Measurements from ENCODE around the gene AQP2. TPM values are rescaled to one million over a fixed set of nuclear protein-coding genes. Genes with fewer than 3 reads are reported as not detected.
A peak's percentile ranks its signal among the peaks of the same experiment; 100 is the strongest.

Gene AQP2
- total and polyA plus RNA-seq, 7 experiments from 2014 or later: not detected

- Histone ChIP-seq H3K4me3 (ENCODE audit: low read length) (no peak overlapping the region), H3K27me3 (ENCODE audit: control insufficient read depth in 2 of 2, insufficient read depth in 2 of 2, low read length in 2 of 2) (peaks cover 0 to 7% of the 10 kb centered on the region in 2 donors), H3K4me1 (ENCODE audit: control insufficient read depth in 2 of 2, insufficient read depth in 2 of 2, low read length in 2 of 2) (no peaks in the 10 kb centered on the region), H3K27ac (ENCODE audit: low read depth, low read length) (no peak overlapping the region), H3K36me3 (ENCODE audit: control insufficient read depth in 2 of 3, insufficient read depth in 3 of 3, low read length in 3 of 3) (no peaks in the 10 kb centered on the region), H3K9me3 (ENCODE audit: control insufficient read depth in 2 of 3, low read length in 3 of 3) (no peaks in the 10 kb centered on the region)
- Mint-ChIP-seq H3K27me3 (peaks cover 68 to 75% (median 69%) of the 10 kb centered on the region in 5 donors), H3K4me1 (peaks cover 5 to 12% (median 8%) of the 10 kb centered on the region in 7 donors), H3K4me3 (no peak overlapping the region), H3K36me3 (peaks cover 0 to 6% (median 3%) of the 10 kb centered on the region in 5 donors), H3K27ac (no peak overlapping the region), H3K9me3 (peaks cover 0 to 4% (median 0%) of the 10 kb centered on the region in 11 donors)
- ChIA-PET POLR2A (no interaction called here), CTCF (no interaction called here)
- intact Hi-C loops (cut with micrococcal nuclease): no loop called here
- DNase-seq (no peak), ATAC-seq (no peak)
Measured at GRCh38 chr12:49955899-49956662, 5.5 kb downstream of the AQP2 start.

GRCh38 chr12:49956663-49957569 is 6.4 kb downstream of the AQP2 start:
- ChIA-PET POLR2A (interaction anchor here (0.7 kb wide), 1 partner anchor 12 kb away, joined by 3 read pairs; no protein-coding TSS in a partner anchor), CTCF (interaction anchor here (1.4 to 1.7 kb wide), 2 partner anchors 9 to 11 kb away, joined by 3 to 4 read pairs; no protein-coding TSS in a partner anchor)
- peaks cover 0 to 4% (median 0%) of the 10 kb centered on the region in 11 donors for H3K9me3 Mint-ChIP-seq
- peaks cover 0 to 7% of the 10 kb centered on the region in 2 donors for H3K27me3 ChIP-seq (ENCODE audit: control insufficient read depth in 2 of 2, insufficient read depth in 2 of 2, low read length in 2 of 2)
- no peaks in the 10 kb centered on the region for H3K36me3 ChIP-seq (ENCODE audit: control insufficient read depth in 2 of 3, insufficient read depth in 3 of 3, low read length in 3 of 3)
- H3K4me3 ChIP-seq (ENCODE audit: low read length): no peak overlapping the region
- H3K4me3 Mint-ChIP-seq: no peak overlapping the region
- H3K9me3 ChIP-seq (ENCODE audit: control insufficient read depth in 2 of 3, low read length in 3 of 3): no peaks in the 10 kb centered on the region
- H3K4me1 ChIP-seq (ENCODE audit: control insufficient read depth in 2 of 2, insufficient read depth in 2 of 2, low read length in 2 of 2): no peaks in the 10 kb centered on the region
- H3K36me3 Mint-ChIP-seq: peaks cover 0 to 6% (median 3%) of the 10 kb centered on the region in 5 donors
- H3K27me3 Mint-ChIP-seq: peaks cover 68 to 76% (median 69%) of the 10 kb centered on the region in 5 donors
- no peak for ATAC-seq
- no peak for DNase-seq
- H3K4me1 Mint-ChIP-seq: peaks cover 5 to 12% (median 8%) of the 10 kb centered on the region in 7 donors
- intact Hi-C loops (cut with micrococcal nuclease): no loop called here
- H3K27ac Mint-ChIP-seq: peak overlapping the region in 1 of 9 donors; percentile 36
- no peak overlapping the region for H3K27ac ChIP-seq (ENCODE audit: low read depth, low read length)

DNA sequence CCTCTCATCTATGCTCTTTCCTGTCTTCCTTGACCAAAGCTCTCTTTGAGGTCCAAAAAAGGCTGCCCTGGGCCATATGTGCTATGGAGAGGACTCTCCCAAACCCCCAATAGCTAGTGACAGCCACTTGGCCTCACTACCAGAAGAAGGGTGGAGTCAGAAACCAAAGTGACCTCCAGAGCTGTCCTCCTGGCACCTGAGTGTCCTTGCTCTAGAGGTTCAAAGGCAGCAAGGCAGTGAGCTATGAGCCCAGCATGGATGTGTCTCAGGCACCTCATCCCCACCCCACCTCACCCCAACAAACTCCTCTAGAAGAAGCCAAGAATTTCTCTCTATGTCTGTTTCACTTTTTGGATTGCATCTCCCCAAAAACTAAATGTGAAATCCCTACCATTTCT is 7.0 kb downstream of the AQP2 start:
- CTCF ChIA-PET: interaction anchor here (1.4 to 1.7 kb wide), 2 partner anchors 10 to 12 kb away, joined by 3 to 4 read pairs; no protein-coding TSS in a partner anchor
- peaks cover 0 to 6% (median 3%) of the 10 kb centered on the region in 5 donors for H3K36me3 Mint-ChIP-seq
- peaks cover 5 to 12% (median 8%) of the 10 kb centered on the region in 7 donors for H3K4me1 Mint-ChIP-seq
- POLR2A ChIA-PET: interaction anchor here (0.7 kb wide), 1 partner anchor 12 kb away, joined by 3 read pairs; no protein-coding TSS in a partner anchor
- Histone ChIP-seq H3K27ac (ENCODE audit: low read depth, low read length) (no peak overlapping the region), H3K9me3 (ENCODE audit: control insufficient read depth in 2 of 3, low read length in 3 of 3) (no peaks in the 10 kb centered on the region), H3K4me1 (ENCODE audit: control insufficient read depth in 2 of 2, insufficient read depth in 2 of 2, low read length in 2 of 2) (no peaks in the 10 kb centered on the region), H3K4me3 (ENCODE audit: low read length) (no peak overlapping the region), H3K36me3 (ENCODE audit: control insufficient read depth in 2 of 3, insufficient read depth in 3 of 3, low read length in 3 of 3) (no peaks in the 10 kb centered on the region), H3K27me3 (ENCODE audit: control insufficient read depth in 2 of 2, insufficient read depth in 2 of 2, low read length in 2 of 2) (peaks cover 0 to 7% of the 10 kb centered on the region in 2 donors)
- ATAC-seq (no peak), DNase-seq (no peak)
- H3K27me3 Mint-ChIP-seq: peaks cover 68 to 82% (median 71%) of the 10 kb centered on the region in 5 donors
- no peak overlapping the region for H3K4me3 Mint-ChIP-seq
- peaks cover 0 to 5% (median 0%) of the 10 kb centered on the region in 11 donors for H3K9me3 Mint-ChIP-seq
- H3K27ac Mint-ChIP-seq: no peak overlapping the region
- intact Hi-C loops (cut with micrococcal nuclease): no loop called here

GRCh38 chr12:49959685-49960473 is 9.3 kb downstream of the AQP2 start:
- Histone ChIP-seq H3K27me3 (ENCODE audit: control insufficient read depth in 2 of 2, insufficient read depth in 2 of 2, low read length in 2 of 2) (peaks cover 0 to 7% of the 10 kb centered on the region in 2 donors), H3K36me3 (ENCODE audit: control insufficient read depth in 2 of 3, insufficient read depth in 3 of 3, low read length in 3 of 3) (no peaks in the 10 kb centered on the region), H3K4me1 (ENCODE audit: control insufficient read depth in 2 of 2, insufficient read depth in 2 of 2, low read length in 2 of 2) (no peaks in the 10 kb centered on the region), H3K4me3 (ENCODE audit: low read length) (no peak overlapping the region), H3K9me3 (ENCODE audit: control insufficient read depth in 2 of 3, low read length in 3 of 3) (no peaks in the 10 kb centered on the region), H3K27ac (ENCODE audit: low read depth, low read length) (no peak overlapping the region)
- ChIA-PET CTCF (interaction anchor here (0.6 to 1.0 kb wide), 2 partner anchors 14 to 864 kb away, joined by 3 read pairs; no protein-coding TSS in a partner anchor), POLR2A (interaction anchor here (0.6 kb wide), 1 partner anchor 951 kb away, joined by 3 read pairs; no protein-coding TSS in a partner anchor)
- H3K27me3 Mint-ChIP-seq: peaks cover 69 to 84% (median 73%) of the 10 kb centered on the region in 5 donors
- H3K36me3 Mint-ChIP-seq: peaks cover 0 to 6% (median 3%) of the 10 kb centered on the region in 5 donors
- ATAC-seq (no peak), DNase-seq (no peak)
- intact Hi-C loops (cut with micrococcal nuclease): no loop called here
- H3K27ac Mint-ChIP-seq: no peak overlapping the region
- peaks cover 0 to 6% (median 0%) of the 10 kb centered on the region in 11 donors for H3K9me3 Mint-ChIP-seq
- peaks cover 5 to 10% (median 8%) of the 10 kb centered on the region in 7 donors for H3K4me1 Mint-ChIP-seq
- H3K4me3 Mint-ChIP-seq: peak overlapping the region in 7 of 10 donors; percentile 21 to 85 (median 58)

DNA sequence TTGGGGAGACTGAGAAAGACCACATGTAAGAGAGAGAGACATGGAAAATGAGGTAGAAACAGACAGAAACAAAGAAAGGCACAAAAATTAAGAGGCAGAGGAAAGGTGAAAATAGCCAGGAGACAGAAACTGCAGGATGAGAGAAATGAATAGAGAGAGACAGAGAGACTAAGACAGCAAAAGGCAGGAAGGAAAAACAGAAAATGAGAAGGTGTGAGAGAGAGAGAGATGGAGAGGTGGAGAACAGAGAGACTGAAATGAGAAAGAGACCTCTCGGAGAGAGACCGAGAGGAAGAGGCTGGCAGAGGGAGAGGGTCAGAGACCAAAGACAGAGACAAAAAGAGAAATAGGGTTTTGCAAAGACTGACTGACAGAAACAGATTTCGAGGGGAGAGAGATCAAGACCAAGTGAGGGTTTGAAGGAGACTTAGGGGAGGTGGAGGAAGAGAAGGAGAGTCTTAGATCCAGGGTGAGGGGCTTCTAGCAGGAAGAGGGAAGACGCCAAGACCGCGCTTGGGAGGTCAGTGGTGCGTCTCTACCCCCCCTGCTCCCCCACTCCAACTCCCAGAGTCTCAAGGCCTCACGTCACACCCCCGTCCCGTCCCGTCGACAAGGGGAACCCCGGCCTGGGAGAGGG is 10.1 kb downstream of the AQP2 start:
- Mint-ChIP-seq H3K4me1 (peaks cover 5 to 9% (median 8%) of the 10 kb centered on the region in 7 donors), H3K27me3 (peaks cover 70 to 84% (median 73%) of the 10 kb centered on the region in 5 donors), H3K27ac (no peak overlapping the region), H3K4me3 (peak overlapping the region in 9 of 10 donors; percentile 21 to 85 (median 50)), H3K36me3 (peaks cover 0 to 6% (median 3%) of the 10 kb centered on the region in 5 donors), H3K9me3 (peaks cover 0 to 6% (median 0%) of the 10 kb centered on the region in 11 donors)
- CTCF ChIA-PET: no interaction called here
- H3K27me3 ChIP-seq (ENCODE audit: control insufficient read depth in 2 of 2, insufficient read depth in 2 of 2, low read length in 2 of 2): peaks cover 0 to 7% of the 10 kb centered on the region in 2 donors
- no peak for DNase-seq
- no peaks in the 10 kb centered on the region for H3K9me3 ChIP-seq (ENCODE audit: control insufficient read depth in 2 of 3, low read length in 3 of 3)
- POLR2A ChIA-PET: interaction anchor here (0.6 kb wide), 1 partner anchor 952 kb away, joined by 3 read pairs; no protein-coding TSS in a partner anchor
- no peaks in the 10 kb centered on the region for H3K36me3 ChIP-seq (ENCODE audit: control insufficient read depth in 2 of 3, insufficient read depth in 3 of 3, low read length in 3 of 3)
- no peak overlapping the region for H3K4me3 ChIP-seq (ENCODE audit: low read length)
- H3K4me1 ChIP-seq (ENCODE audit: control insufficient read depth in 2 of 2, insufficient read depth in 2 of 2, low read length in 2 of 2): no peaks in the 10 kb centered on the region
- no peak for ATAC-seq
- intact Hi-C loops (cut with micrococcal nuclease): no loop called here
- no peak overlapping the region for H3K27ac ChIP-seq (ENCODE audit: low read depth, low read length)

All from naive thymus-derived CD4-positive, alpha-beta T cell (primary cell).